Glutamatergic neuron (in vitro differentiated cells): ENCODE results near the gene CDC25C. TPM values are rescaled to one million over a fixed set of nuclear protein-coding genes. Genes with fewer than 3 reads are reported as not detected.
A peak's percentile ranks its signal among the peaks of the same experiment; 100 is the strongest.

Experiments used
- DNase-seq: peaks from one replicate; pipeline ENCODE4 v3.0.0; 2022
- H3K27ac Mint-ChIP-seq: one replicate; pipeline ENCODE4 v1.8.0; 2020; ENCODE audit warnings: mild to moderate bottlenecking, mixed read lengths, inconsistent platforms; ENCODE audit not compliant: unreplicated experiment
- H3K27me3 Mint-ChIP-seq: one replicate; pipeline ENCODE4 v1.8.0; 2020; ENCODE audit warnings: mild to moderate bottlenecking, moderate library complexity, mixed read lengths, inconsistent platforms; ENCODE audit not compliant: unreplicated experiment
- H3K36me3 Mint-ChIP-seq: one replicate; pipeline ENCODE4 v1.8.0; 2020; ENCODE audit warnings: mild to moderate bottlenecking, mixed read lengths, inconsistent platforms; ENCODE audit not compliant: unreplicated experiment
- H3K4me1 Mint-ChIP-seq: one replicate; pipeline ENCODE4 v1.8.0; 2020; ENCODE audit warnings: mild to moderate bottlenecking, low read depth, mixed read lengths, inconsistent platforms; ENCODE audit not compliant: unreplicated experiment
- H3K4me3 Mint-ChIP-seq: one replicate; pipeline ENCODE4 v1.8.0; 2020; ENCODE audit warnings: mild to moderate bottlenecking, mixed read lengths, inconsistent platforms; ENCODE audit not compliant: unreplicated experiment
- H3K9me3 Mint-ChIP-seq: one replicate; pipeline ENCODE4 v1.8.0; 2020; ENCODE audit warnings: mild to moderate bottlenecking, moderate library complexity, mixed read lengths, inconsistent platforms; ENCODE audit not compliant: unreplicated experiment
- CTCF ChIP-seq: fragments of 200-600 bp; sonication (generic); IDR thresholded peaks from one replicate; pipeline ENCODE4 v1.5.0; 2021; ENCODE audit not compliant: partially characterized antibody, unreplicated experiment
- long read RNA-seq: library from polyadenylated mRNA; unstranded; transcript quantifications from one replicate; pipeline ENCODE4 v2.0.0, GENCODE V29; 2020; ENCODE audit not compliant: unreplicated experiment
- total RNA-seq: library from RNA; stranded (reverse); fragmentation: NEBNext Ultra II Directional; extraction: Animal tissue kit (Norgen Biotek cat#: 25700); gene quantifications from one replicate; pipeline ENCODE4 v1.2.1, GENCODE V29; 2021; ENCODE audit not compliant: unreplicated experiment

The CDC25C gene
- 3.2 TPM for total RNA-seq
- long read RNA-seq, partial matches to known transcripts: 0 of 3 reads
- long read RNA-seq, other reads (novel, unspliced or antisense): 2 of 3 reads

- Mint-ChIP-seq H3K36me3 (no peaks in the 10 kb centered on the region), H3K27ac (peak within 1 kb of the TSS; percentile 31), H3K4me1 (peaks cover 8% of the 10 kb centered on the region), H3K4me3 (peak within 1 kb of the TSS; percentile 98), H3K27me3 (peaks cover 8% of the 10 kb centered on the region), H3K9me3 (no peaks in the 10 kb centered on the region)
- peak; percentile 97 for DNase-seq
- no peak for TF ChIP-seq CTCF
Observed at GRCh38 chr5:138331449-138332368, at the start of gene CDC25C. TSS of gene CDC25C (minus strand) at chr5:138331804. CDS start at chr5:138331180, 624 bp downstream.

GRCh38 chr5:138372653-138373052, 41.0 kb upstream of the CDC25C start:
- Mint-ChIP-seq H3K4me3 (no peak overlapping the region), H3K36me3 (no peaks in the 10 kb centered on the region), H3K9me3 (no peaks in the 10 kb centered on the region), H3K27ac (no peak overlapping the region), H3K4me1 (no peaks in the 10 kb centered on the region), H3K27me3 (no peaks in the 10 kb centered on the region)
- TF ChIP-seq CTCF: no peak
- DNase-seq: no peak

GRCh38 chr5:138372225-138372624, 40.6 kb upstream of the CDC25C start:
- Mint-ChIP-seq H3K27me3 (no peaks in the 10 kb centered on the region), H3K4me1 (no peaks in the 10 kb centered on the region), H3K4me3 (no peak overlapping the region), H3K27ac (no peak overlapping the region), H3K9me3 (no peaks in the 10 kb centered on the region), H3K36me3 (no peaks in the 10 kb centered on the region)
- TF ChIP-seq CTCF: no peak
- no peak for DNase-seq

- no peak for TF ChIP-seq CTCF
- Mint-ChIP-seq H3K27me3 (no peaks in the 10 kb centered on the region), H3K9me3 (no peaks in the 10 kb centered on the region), H3K4me1 (no peaks in the 10 kb centered on the region), H3K27ac (no peak overlapping the region), H3K36me3 (no peaks in the 10 kb centered on the region), H3K4me3 (no peak overlapping the region)
- DNase-seq: no peak
Observed at GRCh38 chr5:138371454-138371853, 39.9 kb upstream of the CDC25C start.

- no peaks in the 10 kb centered on the region for H3K36me3 Mint-ChIP-seq
- no peak for DNase-seq
- H3K9me3 Mint-ChIP-seq: no peaks in the 10 kb centered on the region
- TF ChIP-seq CTCF: no peak
- no peak overlapping the region for H3K27ac Mint-ChIP-seq
- no peak overlapping the region for H3K4me3 Mint-ChIP-seq
- H3K4me1 Mint-ChIP-seq: no peaks in the 10 kb centered on the region
- H3K27me3 Mint-ChIP-seq: no peaks in the 10 kb centered on the region
Observed at GRCh38 chr5:138370537-138370936, 38.9 kb upstream of the CDC25C start.
